ENCODE measurements around the gene SMCR8.
"Not testable (repeated sequence)": the region's sequence is repeated elsewhere in the genome, so short reads cannot be mapped to it uniquely, and the experiment has no call there.

Gene SMCR8

GRCh38 chr17:18368946-18369345 is 53.9 kb downstream of the SMCR8 start:
- H3K4me3 ChIP-seq: no peak overlapping the region
- DNase-seq (ENCODE audit: low spot score): no peak
- TF ChIP-seq CTCF (IDR thresholded peaks at IDR 0.05): no peak

GRCh38 chr17:18370761-18371160 is 55.7 kb downstream of the SMCR8 start:
- H3K4me3 ChIP-seq: no peak overlapping the region
- no peak for DNase-seq (ENCODE audit: low spot score)
- H3K27ac ChIP-seq: no peak overlapping the region
- no peak for TF ChIP-seq CTCF (IDR thresholded peaks at IDR 0.05)

More at GRCh38 chr17:18368946-18369345, 53.9 kb downstream of the SMCR8 start:
- H3K27ac ChIP-seq: no peak overlapping the region

- no peak overlapping the region for H3K4me3 ChIP-seq
- TF ChIP-seq CTCF (IDR thresholded peaks at IDR 0.05): no peak
- no peak overlapping the region for H3K27ac ChIP-seq
- DNase-seq (ENCODE audit: low spot score): no peak
Observed at GRCh38 chr17:18371455-18371854, 56.4 kb downstream of the SMCR8 start.

GRCh38 chr17:18373181-18373580 is 58.1 kb downstream of the SMCR8 start:
- DNase-seq (ENCODE audit: low spot score); H3K27ac ChIP-seq; H3K4me3 ChIP-seq: not testable (repeated sequence)

GRCh38 chr17:18374216-18374615 is 59.1 kb downstream of the SMCR8 start:
- Histone ChIP-seq H3K4me3 (no peak overlapping the region), H3K27ac (no peak overlapping the region)
- no peak for DNase-seq (ENCODE audit: low spot score)
- no peak for TF ChIP-seq CTCF (IDR thresholded peaks at IDR 0.05)

Measured in coronary artery (tissue), 2 donors.